HG02759 (cell line): ENCODE data around the gene SFTA2.
A peak's percentile ranks its signal among the peaks of the same experiment; 100 is the strongest.

Experiments used
- ATAC-seq: cut with Tn5 transposase; IDR thresholded peaks from one replicate; pipeline ENCODE4 v1.9.1; 2021; ENCODE audit warnings: mild to moderate bottlenecking, moderate library complexity; ENCODE audit not compliant: unreplicated experiment

The SFTA2 gene

GRCh38 chr6:30891816-30892538 is 40.0 kb downstream of the SFTA2 start:
- no peak for ATAC-seq

GRCh38 chr6:30891450-30891723 is 40.6 kb downstream of the SFTA2 start:
- no peak for ATAC-seq

GRCh38 chr6:30890646-30891449 is 41.1 kb downstream of the SFTA2 start:
- no peak for ATAC-seq

- no peak for ATAC-seq
Observed at GRCh38 chr6:30889921-30890645, 41.9 kb downstream of the SFTA2 start.

GRCh38 chr6:30889496-30889885 is 42.5 kb downstream of the SFTA2 start:
- ATAC-seq: no peak

GRCh38 chr6:30888816-30889495 is 43.0 kb downstream of the SFTA2 start:
- no peak for ATAC-seq

- ATAC-seq: no peak
Observed at GRCh38 chr6:30887901-30888815, 43.8 kb downstream of the SFTA2 start.

GRCh38 chr6:30886897-30887255 is 45.1 kb downstream of the SFTA2 start:
- ATAC-seq: no peak

GRCh38 chr6:30885999-30886896 is 45.7 kb downstream of the SFTA2 start:
- no peak for ATAC-seq

GRCh38 chr6:30885481-30885998 is 46.4 kb downstream of the SFTA2 start:
- ATAC-seq: no peak

- no peak for ATAC-seq
Observed at GRCh38 chr6:30884521-30885480, 47.2 kb downstream of the SFTA2 start.

- peak; percentile 51 for ATAC-seq
Observed at GRCh38 chr6:30883685-30884520, 48.1 kb downstream of the SFTA2 start, which contains the start of gene DDR1. DDR1 (plus strand) TSS chr6:30884519; CDS start chr6:30888730, 4,211 bp downstream.

- ATAC-seq: no peak
Observed at GRCh38 chr6:30882759-30883684, 48.9 kb downstream of the SFTA2 start.

- no peak for ATAC-seq
Observed at GRCh38 chr6:30882204-30882758, 49.7 kb downstream of the SFTA2 start.

GRCh38 chr6:30881392-30882203 is 50.4 kb downstream of the SFTA2 start:
- no peak for ATAC-seq
